K562 (cell line): ENCODE results near the gene SLC4A2. TPM values are rescaled to one million over a fixed set of nuclear protein-coding genes. Genes with fewer than 3 reads are reported as not detected.

Experiments used
- ATF3 ChIP-seq, 2 experiments: fragments of 450-650 bp in 1 of 2; sonication (generic) in 1 of 2; formaldehyde crosslinking in 1 of 2; IDR thresholded peaks in 1 of 2; conservative IDR thresholded peaks in 1 of 2; 2 replicates each; pipeline versions ENCODE4 v1.6.1 to v1.8.1; 2016 to 2023; ENCODE audit warnings: mild to moderate bottlenecking in 2 of 2, moderate library complexity in 2 of 2, inconsistent platforms in 1 of 2, missing genetic modification reagents in 1 of 2
- CBX1 ChIP-seq: sonication (generic); IDR thresholded peaks from 2 replicates; pipeline ENCODE4 v1.6.1; 2016; ENCODE audit warnings: antibody characterized with exemption, low read depth, mild to moderate bottlenecking
- CHD2 ChIP-seq: IDR thresholded peaks from 2 replicates; pipeline ENCODE4 v1.6.1; 2011; ENCODE audit warnings: low read depth, low read length
- DIDO1 ChIP-seq: fragments of 450-650 bp; IDR thresholded peaks from 2 replicates; pipeline ENCODE4 v1.6.1; 2016; ENCODE audit warnings: low read depth, missing biosample characterization, missing genetic modification characterization
- FOXJ2 ChIP-seq: fragments of 200-800 bp; sonication (Bioruptor generic); IDR thresholded peaks from 2 replicates; pipeline ENCODE4 v1.6.1; 2016; ENCODE audit warnings: missing genetic modification characterization, missing compliant biosample characterization
- FOXJ3 ChIP-seq: sonication (generic); formaldehyde crosslinking; IDR thresholded peaks from 2 replicates; pipeline ENCODE4 v1.4.0; 2020; ENCODE audit warnings: mild to moderate bottlenecking, missing genetic modification reagents
- GTF3C2 ChIP-seq: IDR thresholded peaks from 3 replicates; pipeline ENCODE4 v1.6.1; 2011; ENCODE audit warnings: borderline replicate concordance, mild to moderate bottlenecking, moderate library complexity; ENCODE audit not compliant: insufficient read length; ENCODE audit errors: extremely low read depth
- HBP1 ChIP-seq: fragments of 450-650 bp; formaldehyde crosslinking; IDR thresholded peaks from 2 replicates; pipeline ENCODE4 v1.4.0; 2022; ENCODE audit warnings: missing genetic modification characterization
- NFIC ChIP-seq: fragments of 450-650 bp; IDR thresholded peaks from 2 replicates; pipeline ENCODE4 v1.6.1; 2017; ENCODE audit warnings: mild to moderate bottlenecking, inconsistent platforms
- NR2C1 ChIP-seq, 2 experiments: fragments of 450-650 bp; IDR thresholded peaks; 2 replicates each; pipeline ENCODE4 v1.6.1; 2017; ENCODE audit warnings: mild to moderate bottlenecking in 2 of 2, antibody characterized with exemption in 1 of 2, inconsistent platforms in 1 of 2, missing compliant biosample characterization in 1 of 2, missing genetic modification characterization in 1 of 2
- PURB ChIP-seq: sonication (generic); formaldehyde crosslinking; IDR thresholded peaks from 2 replicates; pipeline ENCODE4 v1.9.0; 2021; ENCODE audit warnings: low read depth, mild to moderate bottlenecking, missing genetic modification reagents
- RAD51 ChIP-seq: fragments of 450-650 bp; IDR thresholded peaks from 2 replicates; pipeline ENCODE4 v1.7.1; 2016; ENCODE audit warnings: low read depth, mild to moderate bottlenecking, borderline replicate concordance
- RBBP5 ChIP-seq: fragments of 200-600 bp; sonication (generic); IDR thresholded peaks from 2 replicates; pipeline ENCODE4 v1.6.1; 2012; ENCODE audit warnings: borderline replicate concordance, mild to moderate bottlenecking, low read length, control low read depth, inconsistent platforms; ENCODE audit not compliant: insufficient read depth, poor library complexity, severe bottlenecking
- RFX5 ChIP-seq: IDR thresholded peaks from 2 replicates; pipeline ENCODE4 v1.6.1; 2011; ENCODE audit warnings: low read depth, mild to moderate bottlenecking, improper control_type of control experiment, low read length
- SMARCE1 ChIP-seq: fragments of 450-650 bp; IDR thresholded peaks from 2 replicates; pipeline ENCODE4 v1.7.1; 2016; ENCODE audit warnings: mild to moderate bottlenecking
- USF2 ChIP-seq: sonication (generic); formaldehyde crosslinking; IDR thresholded peaks from 2 replicates; pipeline ENCODE4 v1.5.0; 2020; ENCODE audit warnings: missing genetic modification reagents
- ZNF3 ChIP-seq: fragments of 250-450 bp; sonication (Bioruptor Pico); IDR thresholded peaks from 2 replicates; pipeline ENCODE4 v1.5.0; 2021; ENCODE audit warnings: mild to moderate bottlenecking, moderate library complexity
- ZNF561 ChIP-seq: fragments of 450-650 bp; formaldehyde crosslinking; conservative IDR thresholded peaks from 2 replicates; pipeline ENCODE4 v1.4.0; 2020; ENCODE audit warnings: mild to moderate bottlenecking, moderate library complexity
- ZNF586 ChIP-seq: fragments of 450-650 bp; formaldehyde crosslinking; conservative IDR thresholded peaks from 2 replicates; pipeline ENCODE4 v1.4.0; 2020; ENCODE audit warnings: mild to moderate bottlenecking, moderate library complexity
- ZNF668 ChIP-seq: fragments of 250-450 bp; sonication (Bioruptor Pico); IDR thresholded peaks from 2 replicates; pipeline ENCODE4 v1.8.0; 2022; ENCODE audit warnings: mild to moderate bottlenecking, inconsistent platforms
- ZNF764 ChIP-seq: fragments of 250-450 bp; sonication (Bioruptor Pico); IDR thresholded peaks from 2 replicates; pipeline ENCODE4 v1.4.0; 2020; ENCODE audit warnings: low read depth, mild to moderate bottlenecking, moderate library complexity
- polyA plus RNA-seq, 8 experiments: library from polyadenylated mRNA; depleted of rRNA in 4 of 8; stranded (reverse) in 5 of 8; unstranded in 3 of 8; fragments of >200 nt; fragmentation: Nextera tagmentation in 2 of 8; fragmentation: Illumina TruSeq in 1 of 8; extraction: Ambion mirVana in 2 of 8; extraction: Trizol in 1 of 8; gene quantifications; 2 replicates each; pipeline versions ENCODE4 v1.2.1 to v1.2.3, GENCODE V29; 2011 to 2014; ENCODE audit warnings: inconsistent platforms in 1 of 8, missing spikeins in 1 of 8
- total RNA-seq, 7 experiments: library from RNA; depleted of rRNA in 6 of 7; stranded (reverse); fragments of >200 nt in 6 of 7; fragmentation: Illumina TruSeq in 2 of 7; extraction: Trizol in 2 of 7; gene quantifications; 2 replicates each; pipeline versions ENCODE4 v1.2.1 to v1.2.3, GENCODE V29; 2011 to 2021; ENCODE audit warnings: low replicate concordance in 1 of 7

The SLC4A2 gene
- total and polyA plus RNA-seq, 9 of the 15 experiments (the other 6 are each of a cell fraction or from before 2014, with no cell fraction given) = 11.4 to 375 (median 130) TPM

GRCh38 chr7:151057989-151058780 lies 1.2 kb upstream of the SLC4A2 start (continued):
- no peak for TF ChIP-seq PURB (CRISPR knock-in tag)
- 0 out of 2 replicates have a peak, but pooled peaks have one; percentile 21 for TF ChIP-seq CHD2
- TF ChIP-seq ZNF586 (CRISPR knock-in tag) = no peak
- TF ChIP-seq ZNF3 (CRISPR knock-in tag) = no peak
- TF ChIP-seq RAD51 = peak; percentile 73; the same call in 1 of the 2 replicates
- TF ChIP-seq USF2 (CRISPR knock-in tag) = peak; percentile 27; the same call in 1 of the 2 replicates
- no peak for TF ChIP-seq ZNF764 (CRISPR knock-in tag)
- TF ChIP-seq ZNF561 (CRISPR knock-in tag) = no peak
- TF ChIP-seq ZNF668 (CRISPR knock-in tag) = no peak
- peak; percentile 39; the same call in 1 of the 2 replicates for TF ChIP-seq DIDO1 (tag)
- TF ChIP-seq SMARCE1 = no peak; the same call in none of the 2 replicates
- TF ChIP-seq CBX1 = no peak
- TF ChIP-seq NFIC = peak; percentile 24; the same call in 1 of the 2 replicates
- TF ChIP-seq HBP1 (CRISPR knock-in tag) = no peak
- TF ChIP-seq FOXJ3 (CRISPR knock-in tag) = no peak
- peak; percentile 85 for TF ChIP-seq FOXJ2 (tag)
- no peak for TF ChIP-seq NR2C1 (IDR thresholded peaks at IDR 0.05)
- TF ChIP-seq NR2C1 (tag; IDR thresholded peaks at IDR 0.05) = peak; percentile 89
- peak; percentile 96 for TF ChIP-seq ATF3 (IDR thresholded peaks at IDR 0.05)
- TF ChIP-seq ATF3 (CRISPR knock-in tag; conservative IDR thresholded peaks at IDR 0.05) = peak; percentile 88
- no peak for TF ChIP-seq RBBP5
- no peak for TF ChIP-seq GTF3C2
- TF ChIP-seq RFX5 = no peak
